Measurements from ENCODE around the gene FAM184B.

Gene FAM184B

GRCh38 chr4:17771284-17771908 is 10.0 kb downstream of the FAM184B start:
- DNase-seq: no peak

DNA sequence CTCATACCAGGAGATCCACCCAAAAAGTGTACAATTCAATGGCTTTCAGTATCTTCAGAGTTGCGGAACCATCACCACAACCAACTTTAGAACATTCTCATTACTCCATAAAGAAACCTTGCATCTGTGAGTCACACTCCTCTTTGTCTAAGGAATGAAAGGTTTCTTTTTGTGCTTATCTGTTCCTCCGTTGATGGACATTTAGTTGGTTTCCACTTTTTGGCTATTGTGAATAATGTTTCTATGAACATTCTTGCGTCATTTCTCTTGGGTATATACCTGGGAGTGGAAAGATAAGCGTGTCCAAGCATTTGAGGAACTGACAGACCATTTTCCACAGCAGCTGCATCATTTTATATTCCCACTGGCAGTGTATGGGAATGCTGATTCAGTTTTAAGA is 10.6 kb downstream of the FAM184B start:
- no peak for DNase-seq

- DNase-seq: no peak
These were observed 11.8 kb downstream of the FAM184B start for GRCh38 chr4:17769406-17770174.

DNA sequence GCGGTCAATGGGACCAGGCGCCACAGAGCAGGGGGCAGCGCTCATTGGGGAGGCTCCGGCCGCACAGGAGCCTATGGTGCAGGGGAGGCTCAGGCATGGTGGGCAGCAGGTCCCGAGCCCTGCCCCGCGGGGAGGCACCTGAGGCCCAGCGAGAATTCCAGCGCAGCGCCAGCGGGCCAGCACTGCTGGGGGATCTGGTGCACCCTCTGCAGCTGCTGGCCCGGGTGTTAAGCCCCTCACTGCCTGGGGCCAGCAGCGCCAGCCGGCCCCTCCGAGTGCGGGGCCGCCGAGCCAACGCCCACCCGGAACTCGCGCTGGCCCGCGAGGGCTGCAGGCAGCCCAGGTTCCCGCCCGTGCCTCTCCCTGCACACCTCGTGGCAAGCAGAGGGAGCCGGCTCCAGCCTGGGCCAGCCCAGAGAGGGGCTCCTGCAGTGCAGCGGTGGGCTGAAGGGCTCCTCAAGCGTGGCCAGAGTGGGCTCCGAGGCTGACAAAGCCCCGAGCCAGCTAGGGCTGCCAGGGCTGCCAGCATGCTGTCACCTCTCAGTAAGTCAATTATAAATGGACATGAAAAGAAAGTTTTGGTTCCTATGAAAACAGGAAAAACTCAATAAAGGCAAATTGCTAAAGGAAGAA is 14.5 kb downstream of the FAM184B start:
- DNase-seq: no peak

GRCh38 chr4:17765514-17766286 is 15.7 kb downstream of the FAM184B start:
- peak; percentile 61 for DNase-seq

DNA sequence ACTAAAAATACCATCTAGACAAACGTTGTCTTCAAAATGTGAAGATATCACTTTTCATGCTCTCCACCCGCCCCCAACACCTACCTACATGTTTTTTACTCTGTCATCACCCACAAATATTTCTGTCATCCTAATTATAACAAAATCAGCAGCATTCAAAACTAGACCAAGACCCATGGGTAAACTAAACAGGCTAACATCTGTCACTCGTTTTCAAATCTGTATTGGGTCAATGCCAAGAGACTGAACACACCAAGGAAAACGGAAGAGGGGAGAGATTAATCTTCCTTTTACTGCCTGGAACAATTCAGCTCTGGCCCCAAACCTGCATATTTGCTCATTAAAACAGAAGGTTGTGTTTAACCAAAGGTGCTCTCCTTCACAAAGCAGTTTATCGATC is 17.5 kb downstream of the FAM184B start:
- DNase-seq: no peak

- DNase-seq: no peak
These were observed 18.0 kb downstream of the FAM184B start for GRCh38 chr4:17763416-17763815.

GRCh38 chr4:17762726-17763125 is 18.7 kb downstream of the FAM184B start:
- DNase-seq: no peak

DNA sequence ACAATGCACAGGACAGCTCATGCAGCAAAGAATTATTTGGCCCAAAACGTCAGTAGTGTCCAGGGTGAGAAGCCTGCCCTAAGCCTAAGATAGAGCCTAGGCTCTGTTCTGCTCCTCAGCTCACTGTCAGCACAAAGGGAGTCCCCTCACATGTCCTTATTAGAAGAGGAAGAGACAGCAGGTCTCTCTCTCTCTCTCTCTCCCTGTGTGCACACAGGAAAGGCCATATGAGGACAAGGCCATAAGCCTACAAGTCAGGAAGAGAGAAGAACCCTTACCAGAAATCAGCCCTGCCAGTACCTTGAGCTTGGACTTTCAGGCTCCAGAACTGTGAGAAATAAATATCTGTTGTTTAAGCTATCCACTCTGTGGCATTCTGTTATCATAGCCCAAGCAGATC is 20.4 kb downstream of the FAM184B start:
- DNase-seq: no peak

- no peak for DNase-seq
These were observed 20.8 kb downstream of the FAM184B start for GRCh38 chr4:17760626-17761025.

- DNase-seq: no peak
These were observed 22.9 kb downstream of the FAM184B start for GRCh38 chr4:17758485-17758884.

- DNase-seq: no peak
These were observed 23.8 kb downstream of the FAM184B start for GRCh38 chr4:17757621-17758020.

- no peak for DNase-seq
These were observed 27.8 kb downstream of the FAM184B start for GRCh38 chr4:17753646-17754045.

DNA sequence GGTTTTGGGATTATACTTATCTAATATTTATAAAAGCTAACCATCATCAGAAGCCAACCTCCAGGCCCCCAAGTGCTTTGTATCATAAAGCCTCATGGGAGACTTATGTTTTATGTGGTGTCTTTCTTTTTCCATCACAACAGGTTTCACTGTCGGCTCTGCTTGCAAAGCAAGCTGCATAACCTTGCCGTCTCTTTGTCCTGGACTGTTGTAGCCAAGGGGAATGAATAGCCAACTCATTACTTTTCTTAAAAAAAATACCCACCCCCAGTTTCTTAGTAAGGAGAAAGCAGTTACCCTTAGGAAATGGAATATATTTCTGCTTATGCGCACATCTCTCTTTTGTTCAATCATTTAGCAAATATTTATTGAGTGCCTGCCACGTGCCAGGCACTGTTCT is 40.7 kb downstream of the FAM184B start:
- DNase-seq: no peak

DNA sequence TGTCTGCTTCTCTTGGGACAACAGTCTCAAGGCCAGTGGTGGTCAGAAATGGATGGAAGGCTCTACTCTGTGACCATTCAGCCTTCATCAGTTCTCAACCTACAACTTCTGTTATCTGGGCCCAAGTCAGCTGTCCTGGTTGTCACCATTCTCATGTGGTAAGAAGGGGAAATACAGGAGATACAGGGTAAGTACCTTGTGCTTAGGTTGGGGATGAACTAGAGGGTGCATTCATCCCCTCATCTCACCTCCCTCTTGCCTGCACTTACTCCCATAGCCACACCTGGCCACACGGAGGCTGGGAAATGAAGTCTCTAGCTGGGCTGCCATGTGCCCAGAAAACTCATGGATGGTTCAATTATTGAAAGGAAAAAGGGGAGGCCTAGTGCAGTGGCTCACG is 44.9 kb downstream of the FAM184B start:
- DNase-seq: no peak

DNA sequence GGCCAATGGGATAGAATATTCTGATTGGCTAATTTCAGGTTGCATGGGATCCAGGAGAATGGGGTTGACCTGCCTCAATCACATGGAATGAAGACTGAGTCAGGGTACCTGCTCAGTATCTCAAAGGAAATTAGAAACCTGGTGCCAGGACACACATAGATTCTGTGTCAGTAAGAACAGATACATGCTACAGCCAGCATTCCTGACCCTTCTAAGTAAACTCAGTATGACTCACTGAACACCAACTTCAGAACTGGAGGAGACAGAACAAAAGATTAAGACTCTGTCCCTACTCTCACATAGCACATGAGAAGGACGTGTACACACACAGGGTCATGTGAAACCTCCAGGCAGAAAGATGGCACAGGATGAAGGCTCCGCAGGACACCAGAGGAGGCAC is 54.5 kb downstream of the FAM184B start:
- DNase-seq: no peak

- DNase-seq: no peak
These were observed 57.8 kb downstream of the FAM184B start for GRCh38 chr4:17723648-17724047.

DNA sequence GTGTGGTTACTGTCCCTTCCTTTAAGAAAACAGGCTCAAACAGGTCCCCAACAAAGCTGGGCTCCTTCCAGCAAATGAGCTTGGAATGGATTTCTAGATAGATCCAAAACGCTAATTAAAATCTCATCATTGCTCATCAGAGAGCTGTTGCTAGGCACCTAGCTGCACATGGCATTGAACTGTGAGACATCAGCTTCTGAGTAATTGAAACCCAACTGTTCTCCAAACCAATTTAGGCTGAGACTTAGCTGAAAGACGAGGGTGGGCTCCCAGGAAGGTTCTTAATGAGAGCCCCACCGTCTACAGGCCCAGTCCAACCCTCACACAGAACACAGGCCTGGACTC is 59.1 kb downstream of the FAM184B start:
- DNase-seq: no peak

DNA sequence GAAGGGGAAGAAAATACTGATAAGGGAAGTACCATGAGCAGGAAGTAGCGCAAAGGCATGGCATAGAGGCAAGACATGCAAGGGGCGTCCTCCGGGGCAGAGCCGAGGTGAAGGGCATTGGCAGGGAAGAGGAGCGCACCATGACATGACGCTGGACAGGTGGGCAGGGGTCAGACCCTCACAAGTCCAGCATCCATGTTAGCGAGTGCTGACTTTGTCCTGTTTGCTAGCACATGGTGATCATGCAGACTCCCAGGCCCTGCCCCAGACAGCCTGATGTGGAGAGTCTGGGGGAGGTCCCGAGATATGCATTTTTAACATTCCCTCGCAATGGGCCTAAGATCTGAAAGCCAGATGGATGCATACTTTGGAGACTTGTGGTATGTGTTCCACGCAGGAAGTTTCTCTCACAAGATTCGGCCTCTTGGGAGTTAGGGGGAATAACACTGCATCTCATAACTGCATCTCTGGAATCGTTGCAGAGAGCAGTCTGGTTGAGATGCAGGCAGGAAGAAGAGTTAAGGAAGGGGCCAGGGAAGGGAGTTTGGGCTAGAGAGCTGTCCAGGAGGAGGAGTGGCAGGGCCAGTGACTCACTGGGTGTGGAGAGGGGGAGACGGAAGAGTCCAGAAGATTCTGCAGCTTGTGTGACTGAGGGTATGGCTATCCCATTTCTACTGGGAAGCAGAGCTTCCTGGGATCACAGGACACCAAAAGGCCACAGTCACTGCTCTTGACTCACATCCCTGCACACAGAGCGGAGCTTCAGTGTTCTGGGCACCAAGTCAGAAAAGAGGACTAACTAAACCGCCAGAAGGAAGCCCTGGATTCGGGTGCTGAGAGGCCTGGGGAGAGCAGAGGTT is 59.7 kb downstream of the FAM184B start:
- DNase-seq: no peak

- DNase-seq: no peak
These were observed 62.3 kb downstream of the FAM184B start for GRCh38 chr4:17719106-17719505.

DNA sequence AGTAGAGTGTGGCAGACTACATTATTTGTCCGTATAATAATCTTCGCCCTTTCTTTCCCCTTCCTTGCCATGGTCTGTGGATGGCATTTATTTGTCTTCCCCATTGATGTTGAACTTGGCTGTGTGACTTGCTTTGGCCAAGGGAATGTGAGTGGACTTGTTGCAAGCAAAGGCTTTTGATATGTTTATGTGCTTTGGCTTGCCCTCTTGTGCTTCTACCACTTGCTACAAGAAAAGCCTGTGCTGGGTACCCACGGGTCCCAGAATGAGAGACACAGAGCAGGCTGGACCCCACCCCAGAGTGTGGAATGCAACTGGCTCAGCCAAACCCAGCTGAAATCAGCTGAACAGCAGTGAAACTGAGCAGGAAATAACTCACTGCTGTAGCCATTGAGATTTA is 63.0 kb downstream of the FAM184B start:
- no peak for DNase-seq

DNA sequence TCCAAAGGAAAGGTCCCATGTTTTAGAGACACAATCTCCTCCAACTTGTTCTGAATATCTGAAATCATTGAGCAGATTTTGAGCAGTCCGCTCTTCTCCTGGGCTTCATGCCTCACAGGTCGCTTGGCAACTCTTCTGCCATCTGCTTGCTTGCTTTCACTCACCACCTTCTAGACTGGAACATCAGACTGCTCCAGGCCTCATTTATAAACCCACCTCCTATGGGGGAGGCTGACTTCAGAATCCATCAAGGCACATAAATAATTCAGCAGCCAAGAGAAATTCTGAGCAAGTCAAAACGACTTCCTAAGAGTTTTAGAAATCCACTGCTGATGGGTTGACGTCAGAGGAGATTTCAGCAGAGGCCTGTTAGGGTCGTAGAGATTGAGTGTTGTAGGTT is 64.1 kb downstream of the FAM184B start:
- no peak for DNase-seq

- DNase-seq: no peak
These were observed 65.9 kb downstream of the FAM184B start for GRCh38 chr4:17715511-17715910.
